ENCODE data around the gene AATF.
A peak's percentile ranks its signal among the peaks of the same experiment; 100 is the strongest.

Gene AATF

GRCh38 chr17:36931096-36931696 lies 17.6 kb upstream of the AATF start:
- DNase-seq (ENCODE audit: low spot score), result no peak
- no peak for TF ChIP-seq CTCF (IDR thresholded peaks at IDR 0.05; ENCODE audit: extremely low read depth, missing control alignments)

GRCh38 chr17:36931697-36932382 lies 16.9 kb upstream of the AATF start:
- DNase-seq (ENCODE audit: low spot score), result peak; percentile 39
- TF ChIP-seq CTCF (IDR thresholded peaks at IDR 0.05; ENCODE audit: extremely low read depth, missing control alignments), result no peak

- DNase-seq (ENCODE audit: low spot score), result no peak
- no peak for TF ChIP-seq CTCF (IDR thresholded peaks at IDR 0.05; ENCODE audit: extremely low read depth, missing control alignments)
Measured at GRCh38 chr17:36932383-36932693, 16.4 kb upstream of the AATF start.

- DNase-seq (ENCODE audit: low spot score), result peak; percentile 53
- TF ChIP-seq CTCF (IDR thresholded peaks at IDR 0.05; ENCODE audit: extremely low read depth, missing control alignments), result no peak
Measured at GRCh38 chr17:36932694-36933511, 15.9 kb upstream of the AATF start.

- TF ChIP-seq CTCF (IDR thresholded peaks at IDR 0.05; ENCODE audit: extremely low read depth, missing control alignments), result no peak
- no peak for DNase-seq (ENCODE audit: low spot score)
Measured at GRCh38 chr17:36933512-36934143, 15.1 kb upstream of the AATF start.

GRCh38 chr17:36934144-36934691 lies 14.5 kb upstream of the AATF start:
- no peak for TF ChIP-seq CTCF (IDR thresholded peaks at IDR 0.05; ENCODE audit: extremely low read depth, missing control alignments)
- DNase-seq (ENCODE audit: low spot score), result peak; percentile 39

Measured in GM20000 (cell line).